GM06990 (cell line): ENCODE data around the gene COLGALT1.
"Not testable (repeated sequence)": the region's sequence is repeated elsewhere in the genome, so short reads cannot be mapped to it uniquely, and the experiment has no call there.

Source experiments
- DNase-seq: peaks from one replicate; pipeline ENCODE4 v3.0.0-alpha.2; 2011; ENCODE audit not compliant: insufficient read length; ENCODE audit errors: extremely low read depth
- H3K27me3 ChIP-seq: replicated peaks from 2 replicates; pipeline ENCODE4 v1.6.0; 2011; ENCODE audit warnings: low read length; ENCODE audit not compliant: control insufficient read depth, insufficient read depth
- H3K36me3 ChIP-seq: 2 replicates; pipeline ENCODE4 v1.5.1; 2011; ENCODE audit warnings: low read length; ENCODE audit not compliant: control insufficient read depth, insufficient read depth
- H3K4me3 ChIP-seq: replicated peaks from 2 replicates; pipeline ENCODE4 v1.5.1; 2011; ENCODE audit warnings: low read depth, mild to moderate bottlenecking, control low read depth, low read length
- CTCF ChIP-seq: IDR thresholded peaks from 2 replicates; pipeline ENCODE4 v1.5.1; 2011; ENCODE audit warnings: low read length, control low read depth, mild to moderate bottlenecking, inconsistent platforms; ENCODE audit not compliant: insufficient read depth, poor library complexity, severe bottlenecking

COLGALT1 gene

GRCh38 chr19:17543986-17544385 lies 11.5 kb upstream of the COLGALT1 start:
- no peak for DNase-seq
- Histone ChIP-seq H3K36me3 (no peaks in the 10 kb centered on the region), H3K27me3 (no peaks in the 10 kb centered on the region), H3K4me3 (no peak overlapping the region)
- no peak for TF ChIP-seq CTCF

- Histone ChIP-seq H3K27me3 (no peaks in the 10 kb centered on the region), H3K4me3 (no peak overlapping the region), H3K36me3 (no peaks in the 10 kb centered on the region)
- no peak for DNase-seq
- no peak for TF ChIP-seq CTCF
These were observed 11.0 kb upstream of the COLGALT1 start for GRCh38 chr19:17544418-17544817.

- no peak for TF ChIP-seq CTCF
- Histone ChIP-seq H3K36me3 (no peaks in the 10 kb centered on the region), H3K4me3 (no peak overlapping the region), H3K27me3 (no peaks in the 10 kb centered on the region)
- DNase-seq = no peak
These were observed 7.3 kb upstream of the COLGALT1 start for GRCh38 chr19:17548145-17548544.

- DNase-seq = no peak
These were observed 6.2 kb upstream of the COLGALT1 start for GRCh38 chr19:17549085-17549740.

GRCh38 chr19:17550076-17550667 lies 5.3 kb upstream of the COLGALT1 start:
- Histone ChIP-seq H3K27me3 (no peaks in the 10 kb centered on the region), H3K36me3 (no peaks in the 10 kb centered on the region), H3K4me3 (no peak overlapping the region)
- DNase-seq = no peak
- no peak for TF ChIP-seq CTCF

More at GRCh38 chr19:17549085-17549740, 6.2 kb upstream of the COLGALT1 start:
- no peak for TF ChIP-seq CTCF
- Histone ChIP-seq H3K27me3 (no peaks in the 10 kb centered on the region), H3K4me3 (no peak overlapping the region), H3K36me3 (no peaks in the 10 kb centered on the region)

GRCh38 chr19:17552735-17553134 lies 2.7 kb upstream of the COLGALT1 start:
- H3K36me3 ChIP-seq, DNase-seq, H3K4me3 ChIP-seq, H3K27me3 ChIP-seq: not testable (repeated sequence)
